ENCODE data around the gene PTPRT.

GRCh38 chr20:42706759-42707158 is 482.9 kb downstream of the PTPRT start:
- TF ChIP-seq EZH2 (IDR thresholded peaks at IDR 0.05), result no peak
- no peak for TF ChIP-seq POLR2AphosphoS5 (IDR thresholded peaks at IDR 0.05; ENCODE audit: borderline replicate concordance, low read depth, low read length)
